BLaER1 treated with 17β-estradiol and CSF1 and Interleukin-3, amounts not matched to agents 10 nM and 100 nM (cell line): ENCODE data around the gene CPSF4L.
A peak's percentile ranks its signal among the peaks of the same experiment; 100 is the strongest.

Experiments
- H3K27ac ChIP-seq, 11 experiments: shearing (Covaris generic); formaldehyde crosslinking; 2 replicates each; pipeline ENCODE4 v1.8.1; 2022
- H3K27me3 ChIP-seq, 11 experiments: shearing (Covaris generic); formaldehyde crosslinking; 2 replicates each; pipeline ENCODE4 v1.8.1; 2022
- H3K36me3 ChIP-seq, 11 experiments: shearing (Covaris generic); formaldehyde crosslinking; 2 replicates each; pipeline ENCODE4 v1.8.1; 2022
- H3K4me1 ChIP-seq, 10 experiments: shearing (Covaris generic); formaldehyde crosslinking; 2 replicates each; pipeline ENCODE4 v1.8.1; 2022
- H3K4me2 ChIP-seq, 11 experiments: shearing (Covaris generic); formaldehyde crosslinking; 2 replicates each; pipeline ENCODE4 v1.8.1; 2022
- H3K4me3 ChIP-seq, 10 experiments: shearing (Covaris generic); formaldehyde crosslinking; 2 replicates each; pipeline ENCODE4 v1.8.1; 2022
- H3K9ac ChIP-seq, 11 experiments: shearing (Covaris generic); formaldehyde crosslinking; 2 replicates each; pipeline ENCODE4 v1.8.1; 2022
- H3K9me3 ChIP-seq, 11 experiments: shearing (Covaris generic); formaldehyde crosslinking; replicated peaks in 1 of 11; 2 replicates each; pipeline ENCODE4 v1.8.1; 2022
- H4K20me1 ChIP-seq, 11 experiments: shearing (Covaris generic); formaldehyde crosslinking; 2 replicates each; pipeline ENCODE4 v1.8.1; 2022
- Cebpa-rat ChIP-seq, 11 experiments: shearing (Covaris generic); IDR thresholded peaks; 2 replicates each; pipeline ENCODE4 v1.8.1; 2022

Gene CPSF4L

DNA sequence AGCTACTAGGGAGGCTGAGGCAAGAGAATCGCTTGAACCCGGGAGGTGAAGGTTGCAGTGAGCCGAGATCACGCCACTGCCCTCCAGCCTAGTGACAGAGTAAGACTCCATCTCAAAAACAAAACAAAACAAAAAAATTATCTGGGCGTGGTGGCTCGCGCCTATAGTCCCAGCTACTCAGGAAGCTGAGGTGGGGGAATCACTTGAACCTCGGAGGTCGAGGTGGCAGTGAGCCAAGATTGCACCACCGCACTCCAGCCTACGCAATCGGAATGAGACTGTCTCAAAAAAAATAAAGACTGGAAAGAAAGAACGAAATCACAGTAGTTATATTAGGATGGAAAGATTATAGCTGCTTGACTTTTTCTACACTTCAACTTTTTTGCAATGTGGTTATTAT is 49.9 kb downstream of the CPSF4L start:
- no peaks in the 10 kb centered on the region for H3K27me3 ChIP-seq
- no peak overlapping the region for H3K9ac ChIP-seq
- H3K4me1 ChIP-seq = peaks cover 0 to 12% (median 4%) of the 10 kb centered on the region in 10 experiments; a peak in 8 of 20 replicates
- 0 out of 22 replicates have a peak, but pooled peaks of 1 of the 11 experiments have one; percentile 9 for TF ChIP-seq Cebpa-rat (IDR thresholded peaks at IDR 0.05)
- H3K4me3 ChIP-seq = no peak overlapping the region
- peaks cover 68 to 98% (median 87%) of the 10 kb centered on the region in 11 experiments for H3K36me3 ChIP-seq
- peak overlapping the region in 2 of 11 experiments; percentile 39 to 42; a peak in 2 of 22 replicates for H3K4me2 ChIP-seq
- no peaks in the 10 kb centered on the region for H3K9me3 ChIP-seq
- peaks cover 25 to 86% (median 56%) of the 10 kb centered on the region in 11 experiments; a peak in 18 of 22 replicates for H4K20me1 ChIP-seq
- no peak overlapping the region for H3K27ac ChIP-seq

DNA sequence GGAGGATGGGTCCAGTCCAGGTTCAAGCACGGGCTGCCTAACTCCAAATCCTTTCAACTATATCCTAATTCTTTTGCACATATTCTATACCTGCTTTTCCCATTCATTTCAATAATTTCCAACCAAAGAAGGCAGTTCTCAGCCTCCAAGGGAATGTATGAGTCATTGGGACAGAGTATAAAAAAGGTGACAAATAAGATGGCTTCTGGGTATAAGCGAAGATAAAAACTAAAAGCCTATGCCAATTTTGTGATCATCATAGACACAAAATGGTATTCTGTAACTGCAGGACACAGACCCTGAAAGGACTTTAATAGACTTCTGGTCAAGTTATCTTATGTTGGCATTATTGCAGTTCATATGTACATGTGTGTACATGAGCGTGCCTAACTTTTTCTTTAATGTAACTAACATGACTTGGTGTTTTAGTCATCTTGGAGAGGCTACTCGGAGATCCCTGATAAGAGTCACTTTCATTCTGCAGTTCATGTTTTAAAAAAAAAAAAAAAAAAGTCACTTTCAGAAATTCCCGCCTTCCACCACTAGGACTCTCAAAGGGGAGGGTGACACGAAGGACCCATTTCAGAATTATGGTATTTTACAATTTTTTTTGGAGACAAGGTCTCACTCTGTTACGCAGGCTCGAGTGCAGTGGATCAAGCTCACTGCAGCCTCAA is 51.5 kb downstream of the CPSF4L start:
- no peaks in the 10 kb centered on the region for H3K9me3 ChIP-seq
- TF ChIP-seq Cebpa-rat (IDR thresholded peaks at IDR 0.05) = no peak
- no peak overlapping the region for H3K4me2 ChIP-seq
- no peak overlapping the region for H3K27ac ChIP-seq
- H3K36me3 ChIP-seq = peaks cover 68 to 98% (median 87%) of the 10 kb centered on the region in 11 experiments
- no peak overlapping the region for H3K9ac ChIP-seq
- H3K27me3 ChIP-seq = no peaks in the 10 kb centered on the region
- H3K4me3 ChIP-seq = no peak overlapping the region
- peaks cover 0 to 12% (median 4%) of the 10 kb centered on the region in 10 experiments; a peak in 8 of 20 replicates for H3K4me1 ChIP-seq
- peaks cover 15 to 83% (median 46%) of the 10 kb centered on the region in 11 experiments; a peak in 17 of 22 replicates for H4K20me1 ChIP-seq

- Histone ChIP-seq H3K4me3 (no peak overlapping the region), H3K27ac (no peak overlapping the region), H3K9ac (no peak overlapping the region), H3K36me3 (peaks cover 68 to 98% (median 89%) of the 10 kb centered on the region in 11 experiments), H3K9me3 (no peaks in the 10 kb centered on the region), H4K20me1 (peaks cover 9 to 77% (median 43%) of the 10 kb centered on the region in 11 experiments; a peak in 16 of 22 replicates), H3K27me3 (no peaks in the 10 kb centered on the region), H3K4me1 (peaks cover 0 to 12% (median 4%) of the 10 kb centered on the region in 10 experiments; a peak in 8 of 20 replicates), H3K4me2 (no peak overlapping the region)
- no peak for TF ChIP-seq Cebpa-rat (IDR thresholded peaks at IDR 0.05)
These were observed 52.2 kb downstream of the CPSF4L start for GRCh38 chr17:73209436-73209835.

DNA sequence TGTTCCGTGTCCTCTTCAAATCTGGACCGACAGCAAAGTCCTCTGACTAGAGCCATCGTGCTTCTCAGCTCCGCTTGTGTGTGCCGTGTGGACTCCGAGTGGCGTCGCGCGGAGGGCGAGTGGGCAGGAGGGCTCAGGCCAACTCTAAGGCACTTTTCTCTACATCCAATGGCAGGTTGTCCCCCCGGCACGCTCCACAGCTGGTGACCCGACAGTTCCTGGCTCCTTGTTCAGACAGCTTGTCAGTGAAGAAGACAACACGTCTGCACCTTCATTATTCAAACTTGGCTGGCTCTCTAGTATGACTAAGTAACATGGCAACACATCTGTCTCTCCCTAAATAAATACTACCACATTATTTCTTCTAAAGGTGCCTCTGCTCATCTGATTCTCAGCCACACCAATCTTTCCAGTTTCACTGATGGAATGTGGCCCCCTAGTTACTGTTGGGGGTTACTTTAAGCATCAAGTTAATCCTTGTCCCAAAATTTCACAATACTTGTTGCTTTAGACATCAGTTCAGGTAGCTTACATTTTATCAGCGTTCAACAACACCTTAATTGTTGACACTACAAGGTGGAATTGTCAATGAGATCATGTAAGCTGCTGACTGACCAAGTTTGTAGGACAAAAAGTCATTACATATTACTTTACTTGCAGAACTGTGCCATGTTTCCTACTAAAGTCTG is 53.4 kb downstream of the CPSF4L start:
- no peaks in the 10 kb centered on the region for H3K9me3 ChIP-seq
- peaks cover 9 to 71% (median 38%) of the 10 kb centered on the region in 11 experiments; a peak in 15 of 22 replicates for H4K20me1 ChIP-seq
- TF ChIP-seq Cebpa-rat (IDR thresholded peaks at IDR 0.05) = no peak
- peaks cover 0 to 12% (median 4%) of the 10 kb centered on the region in 10 experiments; a peak in 8 of 20 replicates for H3K4me1 ChIP-seq
- no peak overlapping the region for H3K4me2 ChIP-seq
- no peak overlapping the region for H3K4me3 ChIP-seq
- H3K27ac ChIP-seq = no peak overlapping the region
- no peaks in the 10 kb centered on the region for H3K27me3 ChIP-seq
- no peak overlapping the region for H3K9ac ChIP-seq
- H3K36me3 ChIP-seq = peaks cover 71 to 98% (median 91%) of the 10 kb centered on the region in 11 experiments

DNA sequence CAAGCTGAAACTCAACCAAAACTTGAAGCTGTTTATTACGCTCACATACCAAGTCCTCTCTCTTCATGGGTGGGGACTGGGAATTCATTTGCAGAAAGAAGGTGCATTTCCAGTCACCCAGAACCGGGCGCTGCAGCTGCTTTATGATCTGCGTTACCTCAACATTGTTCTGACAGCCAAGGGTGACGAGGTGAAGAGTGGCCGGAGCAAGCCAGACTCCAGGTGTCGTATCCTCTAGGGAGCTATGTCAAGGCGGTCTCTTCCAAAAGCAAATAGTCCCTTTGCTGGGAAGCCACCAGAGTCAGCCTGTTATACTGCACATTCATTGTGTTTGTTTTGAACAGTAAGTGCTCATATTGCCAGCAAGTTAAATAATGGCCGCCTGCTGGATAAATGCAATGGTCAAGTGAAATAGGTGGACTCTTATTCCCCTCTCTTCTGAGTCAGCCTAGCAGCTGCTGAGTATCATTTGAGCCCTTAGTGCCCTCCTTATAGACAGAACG is 56.2 kb downstream of the CPSF4L start:
- Histone ChIP-seq H3K4me3 (no peak overlapping the region), H4K20me1 (peaks cover 9 to 75% (median 35%) of the 10 kb centered on the region in 11 experiments; a peak in 16 of 22 replicates), H3K9me3 (no peaks in the 10 kb centered on the region), H3K27ac (no peak overlapping the region), H3K9ac (no peak overlapping the region), H3K4me2 (no peak overlapping the region), H3K36me3 (peaks cover 95 to 100% (median 98%) of the 10 kb centered on the region in 11 experiments), H3K27me3 (no peaks in the 10 kb centered on the region), H3K4me1 (no peaks in the 10 kb centered on the region)
- no peak for TF ChIP-seq Cebpa-rat (IDR thresholded peaks at IDR 0.05)

DNA sequence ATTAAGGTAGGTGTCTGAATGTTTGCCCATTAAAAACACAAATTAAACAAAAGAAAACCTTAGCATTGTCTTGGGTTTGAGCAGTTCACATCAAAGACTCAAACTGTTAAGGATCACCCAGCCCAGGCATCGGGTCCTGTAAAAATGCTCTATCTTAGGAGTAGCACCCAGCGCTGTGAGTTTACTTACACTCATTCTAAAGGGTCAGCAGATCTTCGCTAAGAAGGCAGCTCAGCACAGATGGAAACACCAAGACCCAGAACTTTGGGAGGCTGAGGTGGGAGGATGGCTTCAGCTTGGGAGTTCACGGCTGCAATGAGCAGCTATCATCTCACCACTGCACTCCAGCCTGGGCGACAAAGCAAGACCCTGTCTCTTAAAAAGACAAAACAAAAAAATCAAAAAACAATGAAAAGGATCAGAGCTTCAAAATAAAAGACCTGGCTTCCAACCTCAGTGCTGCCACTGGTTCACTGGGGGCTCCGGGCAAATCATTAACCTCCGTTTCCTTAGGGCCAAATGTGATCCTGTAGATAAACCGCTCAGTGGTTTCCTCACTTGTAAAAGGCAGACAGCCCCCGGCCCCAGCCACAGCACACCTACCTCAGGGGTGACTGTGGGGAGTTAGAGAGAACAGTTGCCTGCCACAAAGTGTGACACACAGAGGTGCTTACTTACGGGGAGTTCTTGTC is 57.7 kb downstream of the CPSF4L start:
- no peaks in the 10 kb centered on the region for H3K27me3 ChIP-seq
- TF ChIP-seq Cebpa-rat (IDR thresholded peaks at IDR 0.05) = no peak
- H3K4me1 ChIP-seq = no peaks in the 10 kb centered on the region
- no peak overlapping the region for H3K4me2 ChIP-seq
- H3K9ac ChIP-seq = no peak overlapping the region
- no peak overlapping the region for H3K4me3 ChIP-seq
- peaks cover 0 to 71% (median 24%) of the 10 kb centered on the region in 11 experiments; a peak in 15 of 22 replicates for H4K20me1 ChIP-seq
- no peak overlapping the region for H3K27ac ChIP-seq
- H3K36me3 ChIP-seq = peaks cover 98 to 100% (median 99%) of the 10 kb centered on the region in 11 experiments
- H3K9me3 ChIP-seq = no peaks in the 10 kb centered on the region

- Histone ChIP-seq H3K36me3 (peaks cover 98 to 100% (median 99%) of the 10 kb centered on the region in 11 experiments), H3K9ac (no peak overlapping the region), H3K4me1 (no peaks in the 10 kb centered on the region)
These were observed 58.4 kb downstream of the CPSF4L start for GRCh38 chr17:73203135-73203787.

DNA sequence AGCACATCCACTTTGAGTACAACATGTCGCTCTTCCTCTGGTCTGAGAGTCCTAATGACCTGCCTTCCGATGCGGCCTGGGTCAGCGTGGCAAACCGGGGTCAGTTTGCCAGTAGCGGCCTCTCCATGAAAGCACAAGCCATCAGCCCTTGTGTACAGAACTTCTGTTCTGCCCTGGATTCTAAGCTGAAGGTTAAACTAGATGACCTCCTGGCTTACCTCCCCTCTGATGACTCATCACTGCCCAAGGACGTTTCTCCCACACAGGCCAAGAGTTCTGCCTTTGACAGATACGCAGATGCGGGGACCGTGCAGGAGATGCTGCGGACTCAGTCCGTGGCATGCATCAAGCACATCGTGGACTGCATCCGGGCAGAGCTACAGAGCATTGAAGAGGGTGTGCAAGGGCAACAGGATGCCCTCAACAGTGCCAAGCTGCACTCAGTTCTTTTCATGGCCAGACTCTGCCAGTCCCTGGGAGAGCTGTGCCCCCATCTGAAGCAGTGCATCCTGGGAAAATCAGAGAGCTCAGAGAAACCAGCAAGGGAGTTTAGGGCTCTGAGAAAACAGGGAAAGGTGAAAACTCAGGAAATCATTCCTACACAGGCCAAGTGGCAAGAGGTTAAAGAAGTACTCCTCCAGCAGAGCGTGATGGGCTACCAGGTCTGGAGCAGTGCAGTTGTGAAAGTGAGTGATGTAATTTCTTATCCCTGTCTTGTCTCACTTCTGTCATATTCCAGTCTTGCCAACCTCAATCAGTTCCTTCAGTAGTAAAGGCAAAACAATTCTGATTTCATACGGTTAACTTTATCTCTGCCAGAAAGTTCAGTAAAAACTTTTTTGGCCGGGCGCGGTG is 60.2 kb downstream of the CPSF4L start:
- Histone ChIP-seq H3K27me3 (no peaks in the 10 kb centered on the region), H3K27ac (no peak overlapping the region), H3K4me2 (no peak overlapping the region), H3K9ac (no peak overlapping the region), H3K36me3 (peaks cover 98 to 100% (median 99%) of the 10 kb centered on the region in 11 experiments), H3K4me3 (no peak overlapping the region), H3K9me3 (no peaks in the 10 kb centered on the region), H3K4me1 (no peaks in the 10 kb centered on the region), H4K20me1 (peaks cover 0 to 79% (median 19%) of the 10 kb centered on the region in 11 experiments; a peak in 15 of 22 replicates)
- no peak for TF ChIP-seq Cebpa-rat (IDR thresholded peaks at IDR 0.05)

More at GRCh38 chr17:73203135-73203787, 58.4 kb downstream of the CPSF4L start:
- TF ChIP-seq Cebpa-rat (IDR thresholded peaks at IDR 0.05) = no peak
- H4K20me1 ChIP-seq = peaks cover 0 to 75% (median 22%) of the 10 kb centered on the region in 11 experiments; a peak in 15 of 22 replicates
- no peaks in the 10 kb centered on the region for H3K9me3 ChIP-seq
- no peaks in the 10 kb centered on the region for H3K27me3 ChIP-seq
- H3K4me3 ChIP-seq = no peak overlapping the region
- H3K4me2 ChIP-seq = no peak overlapping the region
- H3K27ac ChIP-seq = no peak overlapping the region
